Measurements from ENCODE around the gene NRG4.

NRG4 gene, protein sequence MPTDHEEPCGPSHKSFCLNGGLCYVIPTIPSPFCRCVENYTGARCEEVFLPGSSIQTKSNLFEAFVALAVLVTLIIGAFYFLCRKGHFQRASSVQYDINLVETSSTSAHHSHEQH

DNA sequence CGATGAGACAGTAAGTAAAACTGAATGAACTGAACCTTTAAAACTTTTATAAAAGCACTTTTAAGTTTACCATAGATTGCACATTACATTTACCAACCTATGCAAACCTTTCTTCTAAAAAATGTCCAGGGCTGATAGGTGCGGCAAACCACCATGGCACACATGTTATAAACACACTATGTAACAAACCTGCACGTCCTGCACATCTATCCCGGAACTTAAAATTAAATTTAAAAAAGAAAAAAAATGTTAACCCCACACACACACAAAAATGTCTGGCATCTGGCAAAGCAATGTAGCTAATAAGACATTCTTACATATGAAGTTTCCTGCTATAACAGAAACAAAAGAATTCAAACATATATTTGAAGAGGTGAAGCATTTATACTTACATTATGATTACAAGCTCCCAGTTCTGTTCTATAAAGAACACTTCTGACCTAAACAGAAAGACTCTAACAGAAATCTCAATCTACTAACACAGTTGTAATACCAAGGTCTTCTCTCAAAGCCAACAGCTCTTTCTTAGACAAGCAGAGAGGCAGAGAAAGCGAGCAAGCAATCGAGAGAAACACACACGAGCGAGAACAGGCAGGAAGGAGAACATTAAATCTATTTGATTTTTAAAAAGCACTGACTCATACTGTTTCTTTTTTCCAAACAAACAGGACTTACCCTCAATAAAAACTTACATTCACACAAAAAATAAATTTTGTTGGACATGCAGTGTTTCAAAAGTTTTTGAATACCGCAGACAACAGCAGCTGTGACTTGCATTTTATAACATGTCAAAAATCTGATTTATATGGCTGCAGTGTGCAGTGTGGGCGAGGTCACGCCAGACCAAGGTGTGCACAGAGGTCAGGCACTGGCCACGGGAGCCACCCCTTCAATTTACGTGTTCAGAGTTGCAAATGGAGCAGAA, at the start of gene NRG4:
Gene NRG4 (minus strand): TSS at position 798 of the 925 bp plus-strand sequence. CDS start 1,194 bp downstream, outside the sequence.
- Histone ChIP-seq H2AFZ (ENCODE audit: low read length) (peak within 1 kb of the TSS; percentile 90), H3K79me2 (ENCODE audit: insufficient read depth, low read length) (no peaks in the 10 kb centered on the region), H3K9ac (ENCODE audit: low read depth, low read length, poor library complexity, severe bottlenecking) (no peak within 1 kb of the TSS), H3K4me3 (ENCODE audit: low read length, poor library complexity, severe bottlenecking) (peak within 1 kb of the TSS; percentile 70), H4K20me1 (ENCODE audit: insufficient read depth, low read length, poor library complexity, severe bottlenecking) (no peaks in the 10 kb centered on the region), H3K9me3 (ENCODE audit: insufficient read depth, low read depth, low read length) (no peaks in the 10 kb centered on the region), H3K27me3 (ENCODE audit: insufficient read depth, low read length, poor library complexity, severe bottlenecking) (no peaks in the 10 kb centered on the region), H3K9me2 (replicated peaks; ENCODE audit: low read depth, low read length) (no peaks in the 10 kb centered on the region), H3F3A (ENCODE audit: low read depth) (no peaks in the 10 kb centered on the region), H3K36me3 (ENCODE audit: insufficient read depth, low read length) (no peaks in the 10 kb centered on the region), H3K4me2 (ENCODE audit: low read depth, low read length, poor library complexity, severe bottlenecking) (peak within 1 kb of the TSS; percentile 74), H3K4me1 (ENCODE audit: insufficient read depth, low read length, poor library complexity, severe bottlenecking) (no peaks in the 10 kb centered on the region)
- TF ChIP-seq, protein P1, sequence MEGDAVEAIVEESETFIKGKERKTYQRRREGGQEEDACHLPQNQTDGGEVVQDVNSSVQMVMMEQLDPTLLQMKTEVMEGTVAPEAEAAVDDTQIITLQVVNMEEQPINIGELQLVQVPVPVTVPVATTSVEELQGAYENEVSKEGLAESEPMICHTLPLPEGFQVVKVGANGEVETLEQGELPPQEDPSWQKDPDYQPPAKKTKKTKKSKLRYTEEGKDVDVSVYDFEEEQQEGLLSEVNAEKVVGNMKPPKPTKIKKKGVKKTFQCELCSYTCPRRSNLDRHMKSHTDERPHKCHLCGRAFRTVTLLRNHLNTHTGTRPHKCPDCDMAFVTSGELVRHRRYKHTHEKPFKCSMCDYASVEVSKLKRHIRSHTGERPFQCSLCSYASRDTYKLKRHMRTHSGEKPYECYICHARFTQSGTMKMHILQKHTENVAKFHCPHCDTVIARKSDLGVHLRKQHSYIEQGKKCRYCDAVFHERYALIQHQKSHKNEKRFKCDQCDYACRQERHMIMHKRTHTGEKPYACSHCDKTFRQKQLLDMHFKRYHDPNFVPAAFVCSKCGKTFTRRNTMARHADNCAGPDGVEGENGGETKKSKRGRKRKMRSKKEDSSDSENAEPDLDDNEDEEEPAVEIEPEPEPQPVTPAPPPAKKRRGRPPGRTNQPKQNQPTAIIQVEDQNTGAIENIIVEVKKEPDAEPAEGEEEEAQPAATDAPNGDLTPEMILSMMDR (conservative IDR thresholded peaks at IDR 0.05; ENCODE audit: low read length), result no peak
- TF ChIP-seq EZH2phosphoT487 (IDR thresholded peaks at IDR 0.05; ENCODE audit: borderline replicate concordance), result no peak

DNA sequence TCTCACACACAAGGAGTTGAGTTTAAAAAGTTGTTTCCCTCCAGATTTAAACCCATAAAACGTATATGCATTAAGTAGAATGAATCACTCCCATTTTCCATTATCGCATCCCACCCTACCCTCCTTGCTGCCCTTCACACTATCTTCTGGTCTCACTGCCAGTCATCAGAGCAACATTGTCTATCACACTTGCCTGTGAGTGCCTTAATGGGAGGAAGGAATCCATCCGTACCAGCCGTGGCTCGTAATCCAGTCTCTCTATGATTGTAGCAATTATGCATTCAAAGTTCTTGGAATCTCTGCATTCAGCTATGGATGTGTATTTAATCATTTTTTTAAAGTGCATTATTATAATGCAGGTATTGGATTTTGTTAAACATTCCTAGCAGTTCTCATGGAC, 49.5 kb upstream of the NRG4 start:
- TF ChIP-seq EZH2phosphoT487 (IDR thresholded peaks at IDR 0.05; ENCODE audit: borderline replicate concordance), result no peak
- TF ChIP-seq, protein P1 (conservative IDR thresholded peaks at IDR 0.05; ENCODE audit: low read length), result no peak

DNA sequence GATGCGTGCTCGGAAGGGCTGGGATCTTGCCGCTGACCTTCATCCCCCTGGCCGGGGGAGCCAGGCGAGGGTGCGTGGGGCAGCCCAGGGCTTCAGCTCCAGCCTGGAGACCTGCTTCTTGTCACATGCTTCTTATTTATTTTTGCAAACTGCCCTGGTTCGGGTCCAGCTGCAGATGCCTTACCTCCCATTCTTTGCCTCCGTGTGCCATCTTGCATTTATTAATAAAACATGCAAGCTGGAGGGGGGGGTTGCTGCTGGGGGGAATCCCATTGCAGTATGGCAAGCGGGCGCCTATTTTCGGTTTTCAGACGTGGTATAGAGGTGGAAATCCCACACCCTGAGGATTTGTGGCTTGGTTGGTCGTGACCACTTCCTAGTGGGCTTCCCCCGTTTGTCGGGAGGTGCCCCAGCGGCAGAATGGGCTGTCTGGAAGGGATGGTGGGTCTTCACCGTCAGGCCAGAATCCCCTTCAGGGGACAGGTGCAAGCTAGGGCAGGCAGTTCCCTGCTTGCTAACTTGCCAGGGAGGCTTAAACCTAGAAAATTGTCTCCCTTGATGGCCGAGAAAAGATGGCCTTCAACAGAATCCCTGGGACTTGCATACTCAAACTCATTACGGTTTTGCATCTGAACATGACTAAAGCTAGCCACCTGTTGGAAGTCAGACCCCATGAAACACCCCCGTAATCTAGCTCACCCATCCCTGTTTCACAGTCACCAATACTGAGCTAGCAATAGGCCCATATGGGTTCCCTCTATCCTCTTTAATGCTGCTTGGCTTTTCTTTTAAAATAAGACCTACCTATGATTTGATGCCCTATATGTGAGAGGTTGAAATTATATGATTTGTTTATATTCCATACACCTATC, 48.1 kb upstream of the NRG4 start:
- H3K79me2 ChIP-seq (ENCODE audit: insufficient read depth, low read length), result no peaks in the 10 kb centered on the region
- no peak overlapping the region for H3K9ac ChIP-seq (ENCODE audit: low read depth, low read length, poor library complexity, severe bottlenecking)
- H3K9me3 ChIP-seq (ENCODE audit: insufficient read depth, low read depth, low read length), result no peaks in the 10 kb centered on the region
- no peaks in the 10 kb centered on the region for H3K9me2 ChIP-seq (replicated peaks; ENCODE audit: low read depth, low read length)
- H3F3A ChIP-seq (ENCODE audit: low read depth), result no peaks in the 10 kb centered on the region
- H3K4me1 ChIP-seq (ENCODE audit: insufficient read depth, low read length, poor library complexity, severe bottlenecking), result peaks cover 21% of the 10 kb centered on the region
- H4K20me1 ChIP-seq (ENCODE audit: insufficient read depth, low read length, poor library complexity, severe bottlenecking), result no peaks in the 10 kb centered on the region
- H3K4me3 ChIP-seq (ENCODE audit: low read length, poor library complexity, severe bottlenecking), result peak overlapping the region; percentile 73
- peak overlapping the region; percentile 82 for H3K4me2 ChIP-seq (ENCODE audit: low read depth, low read length, poor library complexity, severe bottlenecking)
- H2AFZ ChIP-seq (ENCODE audit: low read length), result 0 out of 2 replicates have a peak overlapping the region, but pooled peaks have one; percentile 8
- H3K27me3 ChIP-seq (ENCODE audit: insufficient read depth, low read length, poor library complexity, severe bottlenecking), result peaks cover 14% of the 10 kb centered on the region
- no peaks in the 10 kb centered on the region for H3K36me3 ChIP-seq (ENCODE audit: insufficient read depth, low read length)
- no peak for TF ChIP-seq EZH2phosphoT487 (IDR thresholded peaks at IDR 0.05; ENCODE audit: borderline replicate concordance)
- TF ChIP-seq, protein P1 (conservative IDR thresholded peaks at IDR 0.05; ENCODE audit: low read length), result no peak

More for the DNA sequence above, 49.5 kb upstream of the NRG4 start:
- Histone ChIP-seq H3K4me3 (ENCODE audit: low read length, poor library complexity, severe bottlenecking) (no peak overlapping the region), H2AFZ (ENCODE audit: low read length) (no peak overlapping the region), H3K9me3 (ENCODE audit: insufficient read depth, low read depth, low read length) (no peaks in the 10 kb centered on the region), H3K79me2 (ENCODE audit: insufficient read depth, low read length) (no peaks in the 10 kb centered on the region), H3K9me2 (replicated peaks; ENCODE audit: low read depth, low read length) (no peaks in the 10 kb centered on the region), H3K9ac (ENCODE audit: low read depth, low read length, poor library complexity, severe bottlenecking) (no peak overlapping the region), H3K4me1 (ENCODE audit: insufficient read depth, low read length, poor library complexity, severe bottlenecking) (peaks cover 21% of the 10 kb centered on the region), H3K4me2 (ENCODE audit: low read depth, low read length, poor library complexity, severe bottlenecking) (no peak overlapping the region), H3K27me3 (ENCODE audit: insufficient read depth, low read length, poor library complexity, severe bottlenecking) (peaks cover 14% of the 10 kb centered on the region), H4K20me1 (ENCODE audit: insufficient read depth, low read length, poor library complexity, severe bottlenecking) (no peaks in the 10 kb centered on the region), H3F3A (ENCODE audit: low read depth) (no peaks in the 10 kb centered on the region), H3K36me3 (ENCODE audit: insufficient read depth, low read length) (no peaks in the 10 kb centered on the region)
